Iris pigment epithelial cell (primary cell): ENCODE results near the gene TRAPPC13.
"Not testable (repeated sequence)": the region's sequence is repeated elsewhere in the genome, so short reads cannot be mapped to it uniquely, and the experiment has no call there.

Experiments used
- DNase-seq: peaks from one replicate; pipeline ENCODE4 v3.0.0-alpha.2; 2011; ENCODE audit warnings: low read depth

TRAPPC13 gene

GRCh38 chr5:65624571-65625555 lies at the start of gene TRAPPC13, which contains the start of gene SHLD3:
TSS of gene TRAPPC13 (plus strand) at chr5:65625027. CDS start at chr5:65625061, 34 bp downstream.
TSS of gene SHLD3 (plus strand) at chr5:65625027. CDS start at chr5:65629588, 4,561 bp downstream.
- peak; percentile 86 for DNase-seq

GRCh38 chr5:65577141-65577540 lies 47.7 kb upstream of the TRAPPC13 start:
- peak; percentile 11 for DNase-seq

GRCh38 chr5:65588694-65589093 lies 36.1 kb upstream of the TRAPPC13 start:
- DNase-seq, result no peak

GRCh38 chr5:65601761-65602160 lies 23.1 kb upstream of the TRAPPC13 start:
- DNase-seq, result not testable (repeated sequence)

GRCh38 chr5:65611524-65611923 lies 13.3 kb upstream of the TRAPPC13 start:
- DNase-seq, result peak; percentile 69

- DNase-seq, result no peak
These were observed 12.4 kb upstream of the TRAPPC13 start for GRCh38 chr5:65612298-65612907.

- peak; percentile 17 for DNase-seq
These were observed 4.8 kb upstream of the TRAPPC13 start for GRCh38 chr5:65620021-65620420.

GRCh38 chr5:65621961-65622360 lies 2.9 kb upstream of the TRAPPC13 start:
- not testable (repeated sequence) for DNase-seq

- DNase-seq, result no peak
These were observed 1.3 kb upstream of the TRAPPC13 start for GRCh38 chr5:65623482-65623881.

- DNase-seq, result peak; percentile 95
These were observed 729 bp upstream of the TRAPPC13 start, which contains the start of gene TRIM23 for GRCh38 chr5:65624025-65624570. TSS of gene TRIM23 (minus strand) at chr5:65624333. CDS start at chr5:65624274, 59 bp downstream.

- no peak for DNase-seq
These were observed 916 bp downstream of the TRAPPC13 start for GRCh38 chr5:65625743-65626142.

- no peak for DNase-seq
These were observed 6.2 kb downstream of the TRAPPC13 start for GRCh38 chr5:65630981-65631380.

- peak; percentile 21 for DNase-seq
These were observed 15.4 kb downstream of the TRAPPC13 start for GRCh38 chr5:65640240-65640639.

GRCh38 chr5:65646938-65647337 lies 22.1 kb downstream of the TRAPPC13 start:
- no peak for DNase-seq

- no peak for DNase-seq
These were observed 23.1 kb downstream of the TRAPPC13 start for GRCh38 chr5:65647941-65648340.

GRCh38 chr5:65651144-65651543 lies 26.3 kb downstream of the TRAPPC13 start:
- no peak for DNase-seq

- DNase-seq, result no peak
These were observed 29.9 kb downstream of the TRAPPC13 start for GRCh38 chr5:65654713-65655112.

- DNase-seq, result peak; percentile 11
These were observed 39.1 kb downstream of the TRAPPC13 start for GRCh38 chr5:65663804-65664521.

GRCh38 chr5:65668696-65669095 lies 43.9 kb downstream of the TRAPPC13 start:
- no peak for DNase-seq

GRCh38 chr5:65672796-65673195 lies 48.0 kb downstream of the TRAPPC13 start:
- peak; percentile 89 for DNase-seq

GRCh38 chr5:65674749-65675148 lies 49.9 kb downstream of the TRAPPC13 start:
- peak; percentile 70 for DNase-seq

- not testable (repeated sequence) for DNase-seq
These were observed 51.2 kb downstream of the TRAPPC13 start for GRCh38 chr5:65676056-65676455.
